GM21515 (cell line): ENCODE results near the gene DRGX.

ENCODE experiments used
- ATAC-seq: cut with Tn5 transposase; IDR thresholded peaks from one replicate; pipeline ENCODE4 v1.9.1; 2021; ENCODE audit not compliant: unreplicated experiment

DRGX gene

DNA sequence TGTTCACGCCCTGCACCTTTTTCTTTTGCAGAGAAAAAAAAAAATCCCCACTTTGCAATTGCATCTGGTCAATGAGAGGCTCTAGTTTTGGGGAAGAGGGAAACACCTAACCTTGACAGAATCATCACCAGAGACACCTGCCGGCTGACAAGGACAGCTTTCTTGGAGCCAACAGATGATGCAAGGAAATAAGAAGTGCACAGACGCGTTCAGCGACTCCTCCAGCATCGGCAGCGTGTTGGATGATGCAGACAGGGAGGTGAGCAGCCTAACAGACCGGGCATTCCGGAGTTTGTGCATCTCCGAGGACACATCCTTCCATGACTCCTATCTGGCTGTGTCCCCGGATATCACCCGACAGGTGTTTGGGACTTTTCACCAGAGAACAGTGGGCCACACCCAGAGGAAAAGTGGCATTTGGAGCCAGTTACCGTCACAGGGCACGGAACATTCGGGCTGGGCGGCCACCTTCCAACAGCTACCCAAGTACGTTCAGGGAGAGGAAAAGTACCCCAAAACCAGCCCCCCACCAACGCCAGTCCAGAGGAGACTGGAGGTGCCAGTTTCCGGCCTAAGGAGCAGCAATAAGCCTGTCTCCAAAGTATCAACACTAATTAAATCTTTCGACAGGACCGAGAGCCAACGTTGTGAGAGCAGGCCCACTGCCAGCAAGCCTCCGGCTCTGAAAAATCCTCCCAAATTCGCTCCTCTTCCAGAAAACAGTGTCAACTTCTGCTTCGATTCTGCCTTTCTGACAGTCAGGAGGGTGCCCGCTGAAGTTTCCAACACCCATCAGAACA, 73.3 kb downstream of the DRGX start:
- ATAC-seq: no peak

DNA sequence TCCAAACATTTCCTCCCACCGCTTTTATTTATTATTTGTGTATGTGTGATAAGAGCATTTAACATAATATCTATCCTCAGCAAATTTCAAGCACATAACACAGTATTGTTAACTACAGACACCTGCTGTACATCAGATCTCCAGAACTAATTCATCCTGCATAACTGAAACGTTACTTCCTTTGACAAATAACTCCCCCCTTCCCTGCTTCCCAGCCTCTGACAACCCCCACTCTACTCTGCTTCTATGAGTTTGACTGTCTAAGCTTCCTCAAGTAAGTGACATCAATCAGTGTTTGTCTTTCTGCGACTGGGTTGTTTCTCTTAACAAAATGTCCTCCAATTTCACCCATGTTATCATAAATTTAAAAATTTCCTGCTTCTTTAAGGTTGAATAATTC, 74.9 kb downstream of the DRGX start:
- no peak for ATAC-seq

DNA sequence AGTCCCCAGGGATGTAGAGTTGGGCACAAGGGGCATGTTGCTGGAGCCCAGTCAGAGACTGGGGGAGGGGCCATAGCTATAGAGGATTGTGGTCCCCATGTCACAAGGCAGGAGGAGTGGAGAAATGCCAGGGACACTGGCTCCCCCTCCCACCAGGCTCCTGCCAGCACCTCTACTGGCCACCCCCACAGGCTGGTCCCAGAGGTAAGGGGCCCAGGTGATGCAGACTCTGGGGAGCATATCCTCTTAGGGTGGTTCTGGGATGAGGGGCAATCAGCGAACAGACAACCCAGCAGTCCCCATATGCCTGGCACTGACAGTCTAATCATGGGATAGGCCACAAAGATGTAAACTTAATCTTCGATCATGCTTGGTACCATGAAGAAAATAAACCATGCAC, 75.7 kb downstream of the DRGX start:
- ATAC-seq: no peak

DNA sequence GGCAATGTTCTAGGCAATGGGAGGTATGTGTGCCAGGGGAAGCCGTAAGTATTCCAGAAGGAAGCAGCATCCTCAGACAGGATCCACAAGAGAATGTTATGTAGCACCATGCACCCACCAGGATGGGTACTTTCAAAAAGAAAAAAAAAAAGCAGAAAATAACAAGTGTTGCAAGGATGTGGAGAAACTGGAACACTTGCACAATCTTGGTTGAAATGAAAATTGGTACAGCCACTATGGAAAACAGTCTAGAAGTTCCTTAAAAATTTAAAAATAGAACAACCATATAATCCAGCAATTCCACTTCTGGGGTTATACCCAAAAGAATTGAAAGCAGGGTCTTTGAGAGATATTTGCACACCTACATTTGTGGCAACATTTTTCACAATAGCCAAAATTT, 76.7 kb downstream of the DRGX start:
- ATAC-seq: no peak

DNA sequence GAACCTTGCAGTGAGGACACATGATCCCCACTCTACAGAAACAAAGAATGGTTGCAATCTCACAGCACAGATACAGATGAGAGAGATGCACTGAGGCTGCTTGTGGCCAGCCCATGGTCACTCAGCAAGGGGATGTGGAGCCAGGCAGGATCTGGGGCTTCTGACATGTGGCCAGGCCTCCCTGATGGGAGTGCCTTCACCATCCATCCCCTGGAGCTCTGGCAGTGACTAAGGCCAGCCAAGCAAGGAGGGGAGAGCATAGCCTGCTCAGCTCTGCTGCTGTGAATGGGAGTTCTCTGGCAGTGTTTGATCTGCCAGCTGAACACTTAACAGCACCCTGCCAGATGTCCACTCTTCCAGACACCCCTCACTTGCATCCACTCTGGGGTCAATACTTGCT, 77.1 kb downstream of the DRGX start:
- no peak for ATAC-seq

DNA sequence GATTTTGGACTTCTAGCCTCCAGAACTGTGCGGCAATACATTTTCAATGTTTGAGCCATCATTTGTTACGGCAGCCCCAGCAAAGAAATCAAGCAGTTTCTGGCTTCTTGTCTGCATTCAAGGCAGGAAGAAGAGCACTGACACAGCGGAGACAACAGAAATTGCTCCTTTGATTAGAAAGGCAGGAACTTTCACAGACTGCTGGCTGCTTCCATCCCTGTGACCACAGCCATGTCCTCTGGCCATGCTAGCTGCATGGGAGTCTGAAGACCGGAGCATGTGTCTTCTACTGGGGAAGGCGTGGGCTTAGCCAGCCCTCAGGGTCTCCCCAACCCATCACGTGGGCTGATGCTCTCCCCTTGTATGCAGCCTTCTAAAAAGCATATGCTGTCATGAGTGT, 77.9 kb downstream of the DRGX start:
- no peak for ATAC-seq

DNA sequence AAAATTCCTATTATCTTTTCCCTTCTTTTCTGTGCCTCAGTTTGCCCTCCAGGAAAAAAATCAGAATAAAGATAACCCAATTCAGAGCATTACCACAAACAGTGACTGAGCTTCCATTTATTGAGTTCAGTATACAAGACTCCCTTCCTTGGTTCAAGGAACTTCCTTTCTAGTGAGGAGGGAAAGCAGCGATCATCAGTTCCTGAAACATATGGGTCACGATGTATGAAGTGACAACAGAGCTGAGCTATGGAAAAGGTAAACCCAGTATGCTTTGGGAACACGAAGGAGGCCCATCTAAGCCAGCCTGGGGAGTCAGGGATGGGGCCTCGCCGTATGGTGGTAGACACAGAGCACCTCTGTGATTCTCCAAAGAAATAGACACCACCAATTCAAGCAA, 81.1 kb downstream of the DRGX start:
- no peak for ATAC-seq
